Stimulated activated naive CD8-positive, alpha-beta T cell treated with anti-CD3 and anti-CD28 coated beads, Interleukin-15, Interleukin-2, amounts not matched to agents 100 ng/mL and 50 ng/mL, for 24 hours (primary cell): ENCODE results near the gene NEURL2.
A peak's percentile ranks its signal among the peaks of the same experiment; 100 is the strongest.

ENCODE experiments used
- H3K27ac Mint-ChIP-seq: one replicate; pipeline ENCODE4 v1.8.0; 2021; ENCODE audit warnings: mild to moderate bottlenecking, mixed read lengths
- H3K27me3 Mint-ChIP-seq: one replicate; pipeline ENCODE4 v1.8.0; 2021; ENCODE audit warnings: mixed read lengths
- H3K36me3 Mint-ChIP-seq: one replicate; pipeline ENCODE4 v1.8.0; 2021; ENCODE audit warnings: low read depth, mixed read lengths
- H3K4me1 Mint-ChIP-seq: one replicate; pipeline ENCODE4 v1.8.0; 2021; ENCODE audit warnings: low read depth, mixed read lengths
- H3K4me3 Mint-ChIP-seq: one replicate; pipeline ENCODE4 v1.8.0; 2021; ENCODE audit warnings: mild to moderate bottlenecking, mixed read lengths
- H3K9me3 Mint-ChIP-seq: one replicate; pipeline ENCODE4 v1.8.0; 2021; ENCODE audit warnings: mixed read lengths

The NEURL2 gene

GRCh38 chr20:45896641-45897161 is 5.7 kb upstream of the NEURL2 start:
- Mint-ChIP-seq H3K36me3 (peaks cover 22% of the 10 kb centered on the region), H3K27me3 (no peaks in the 10 kb centered on the region), H3K4me3 (no peak overlapping the region), H3K27ac (no peak overlapping the region), H3K4me1 (peaks cover 26% of the 10 kb centered on the region), H3K9me3 (no peaks in the 10 kb centered on the region)

- no peak overlapping the region for H3K27ac Mint-ChIP-seq
- H3K27me3 Mint-ChIP-seq = no peaks in the 10 kb centered on the region
- H3K36me3 Mint-ChIP-seq = peaks cover 22% of the 10 kb centered on the region
- peaks cover 32% of the 10 kb centered on the region for H3K4me1 Mint-ChIP-seq
- no peak overlapping the region for H3K4me3 Mint-ChIP-seq
- H3K9me3 Mint-ChIP-seq = no peaks in the 10 kb centered on the region
Observed at GRCh38 chr20:45894797-45895196, 3.8 kb upstream of the NEURL2 start.

- H3K4me1 Mint-ChIP-seq = peaks cover 36% of the 10 kb centered on the region
- H3K4me3 Mint-ChIP-seq = peak overlapping the region; percentile 28
- peaks cover 18% of the 10 kb centered on the region for H3K36me3 Mint-ChIP-seq
- no peaks in the 10 kb centered on the region for H3K27me3 Mint-ChIP-seq
- H3K27ac Mint-ChIP-seq = peak overlapping the region; percentile 5
- H3K9me3 Mint-ChIP-seq = no peaks in the 10 kb centered on the region
Observed at GRCh38 chr20:45893831-45894230, 2.8 kb upstream of the NEURL2 start.

- H3K4me3 Mint-ChIP-seq = peak overlapping the region; percentile 89
- peak overlapping the region; percentile 79 for H3K27ac Mint-ChIP-seq
- peaks cover 36% of the 10 kb centered on the region for H3K4me1 Mint-ChIP-seq
- no peaks in the 10 kb centered on the region for H3K9me3 Mint-ChIP-seq
- H3K27me3 Mint-ChIP-seq = no peaks in the 10 kb centered on the region
- peaks cover 14% of the 10 kb centered on the region for H3K36me3 Mint-ChIP-seq
Observed at GRCh38 chr20:45892828-45893500, 2.0 kb upstream of the NEURL2 start.

- Mint-ChIP-seq H3K4me3 (peak overlapping the region; percentile 89), H3K4me1 (peaks cover 36% of the 10 kb centered on the region), H3K36me3 (peaks cover 13% of the 10 kb centered on the region), H3K27ac (peak overlapping the region; percentile 79), H3K9me3 (no peaks in the 10 kb centered on the region), H3K27me3 (no peaks in the 10 kb centered on the region)
Observed at GRCh38 chr20:45892049-45892825, 1.2 kb upstream of the NEURL2 start.

GRCh38 chr20:45890077-45890984 is 677 bp downstream of the NEURL2 start:
- Mint-ChIP-seq H3K4me1 (peaks cover 47% of the 10 kb centered on the region), H3K27ac (peak overlapping the region; percentile 86), H3K4me3 (peak overlapping the region; percentile 89), H3K9me3 (no peaks in the 10 kb centered on the region), H3K27me3 (no peaks in the 10 kb centered on the region), H3K36me3 (peaks cover 11% of the 10 kb centered on the region)

GRCh38 chr20:45888681-45889080 is 2.3 kb downstream of the NEURL2 start:
- H3K36me3 Mint-ChIP-seq = peaks cover 10% of the 10 kb centered on the region
- H3K27ac Mint-ChIP-seq = no peak overlapping the region
- H3K4me3 Mint-ChIP-seq = no peak overlapping the region
- H3K9me3 Mint-ChIP-seq = no peaks in the 10 kb centered on the region
- no peaks in the 10 kb centered on the region for H3K27me3 Mint-ChIP-seq
- H3K4me1 Mint-ChIP-seq = peaks cover 50% of the 10 kb centered on the region

- no peak within 1 kb of the TSS for H3K4me3 Mint-ChIP-seq
- H3K4me1 Mint-ChIP-seq = peaks cover 53% of the 10 kb centered on the region
Observed at GRCh38 chr20:45887346-45887715, 3.7 kb downstream of the NEURL2 start, which contains the start of gene SPATA25. SPATA25 (minus strand) TSS chr20:45887622; CDS start chr20:45887590, 32 bp downstream.

GRCh38 chr20:45886590-45887345 is 4.2 kb downstream of the NEURL2 start:
- Mint-ChIP-seq H3K4me3 (no peak overlapping the region), H3K27me3 (no peaks in the 10 kb centered on the region), H3K9me3 (no peaks in the 10 kb centered on the region), H3K27ac (peak overlapping the region; percentile 55), H3K36me3 (peaks cover 26% of the 10 kb centered on the region), H3K4me1 (peaks cover 52% of the 10 kb centered on the region)

More at GRCh38 chr20:45887346-45887715, 3.7 kb downstream of the NEURL2 start, which contains the start of gene SPATA25:
- Mint-ChIP-seq H3K9me3 (no peaks in the 10 kb centered on the region), H3K36me3 (peaks cover 22% of the 10 kb centered on the region), H3K27me3 (no peaks in the 10 kb centered on the region), H3K27ac (peak within 1 kb of the TSS; percentile 55)

GRCh38 chr20:45883100-45883469 is 7.9 kb downstream of the NEURL2 start:
- no peaks in the 10 kb centered on the region for H3K27me3 Mint-ChIP-seq
- no peaks in the 10 kb centered on the region for H3K9me3 Mint-ChIP-seq
- H3K4me1 Mint-ChIP-seq = peaks cover 52% of the 10 kb centered on the region
- peaks cover 26% of the 10 kb centered on the region for H3K36me3 Mint-ChIP-seq
- no peak overlapping the region for H3K27ac Mint-ChIP-seq
- H3K4me3 Mint-ChIP-seq = no peak overlapping the region

- Mint-ChIP-seq H3K36me3 (peaks cover 26% of the 10 kb centered on the region), H3K9me3 (no peaks in the 10 kb centered on the region), H3K27me3 (no peaks in the 10 kb centered on the region), H3K27ac (peak overlapping the region; percentile 15), H3K4me3 (peak overlapping the region; percentile 63), H3K4me1 (peaks cover 52% of the 10 kb centered on the region)
Observed at GRCh38 chr20:45882469-45883099, 8.4 kb downstream of the NEURL2 start.

GRCh38 chr20:45880988-45881788 is 9.8 kb downstream of the NEURL2 start, which contains the start of gene ZSWIM1:
ZSWIM1 (plus strand) TSS chr20:45881227; CDS start chr20:45882593, 1,366 bp downstream.
- Mint-ChIP-seq H3K9me3 (no peaks in the 10 kb centered on the region), H3K27me3 (no peaks in the 10 kb centered on the region), H3K36me3 (peaks cover 35% of the 10 kb centered on the region), H3K4me1 (peaks cover 48% of the 10 kb centered on the region), H3K27ac (peak within 1 kb of the TSS; percentile 92), H3K4me3 (peak within 1 kb of the TSS; percentile 85)
